K562 (cell line): ENCODE results near the gene VGF. TPM values are rescaled to one million over a fixed set of nuclear protein-coding genes. Genes with fewer than 3 reads are reported as not detected.
A peak's percentile ranks its signal among the peaks of the same experiment; 100 is the strongest.

ENCODE experiments used
- CBX5 ChIP-seq: IDR thresholded peaks from 2 replicates; pipeline ENCODE4 v1.6.1; 2014; ENCODE audit warnings: low read depth, borderline replicate concordance
- CHD4 ChIP-seq: fragments of 200-600 bp; sonication (generic); IDR thresholded peaks from 3 replicates; pipeline ENCODE4 v1.6.1; 2012; ENCODE audit warnings: low read depth, mild to moderate bottlenecking, mixed read lengths, low read length, inconsistent platforms; ENCODE audit not compliant: insufficient read depth, insufficient replicate concordance, poor library complexity, severe bottlenecking
- E2F3 ChIP-seq: fragments of 250-450 bp; sonication (Bioruptor Pico); IDR thresholded peaks from 2 replicates; pipeline ENCODE4 v1.4.0; 2020; ENCODE audit warnings: mild to moderate bottlenecking
- ESRRA ChIP-seq: fragments of 450-650 bp; IDR thresholded peaks from 2 replicates; pipeline ENCODE4 v1.6.1; 2014; ENCODE audit warnings: low read depth, mild to moderate bottlenecking, moderate library complexity, borderline replicate concordance
- GABPB1 ChIP-seq: sonication (generic); formaldehyde crosslinking; IDR thresholded peaks from 2 replicates; pipeline ENCODE4 v1.8.0; 2022; ENCODE audit warnings: mild to moderate bottlenecking, missing genetic modification reagents
- HDAC6 ChIP-seq: IDR thresholded peaks from 2 replicates; pipeline ENCODE4 v1.6.1; 2012; ENCODE audit warnings: low read depth, mild to moderate bottlenecking, control low read depth, inconsistent platforms, low read length, moderate library complexity
- HLTF ChIP-seq: fragments of 450-650 bp; IDR thresholded peaks from 2 replicates; pipeline ENCODE4 v1.6.1; 2016
- LCOR ChIP-seq: sonication (generic); formaldehyde crosslinking; IDR thresholded peaks from 2 replicates; pipeline ENCODE4 v1.8.0; 2022; ENCODE audit warnings: mild to moderate bottlenecking, missing genetic modification reagents
- MTA3 ChIP-seq: fragments of 450-650 bp; formaldehyde crosslinking; IDR thresholded peaks from 2 replicates; pipeline ENCODE4 v1.6.1; 2017; ENCODE audit warnings: mild to moderate bottlenecking, borderline replicate concordance
- POU5F1 ChIP-seq: fragments of 150-350 bp; IDR thresholded peaks from 2 replicates; pipeline ENCODE4 v1.6.1; 2014; ENCODE audit warnings: borderline replicate concordance, low read length, low read depth, mild to moderate bottlenecking; ENCODE audit not compliant: partially characterized antibody
- PRMT5 ChIP-seq: sonication (generic); formaldehyde crosslinking; IDR thresholded peaks from 2 replicates; pipeline ENCODE4 v1.5.0; 2020; ENCODE audit warnings: missing genetic modification reagents
- SMAD2 ChIP-seq: fragments of 150-350 bp; IDR thresholded peaks from 2 replicates; pipeline ENCODE4 v1.6.1; 2014; ENCODE audit warnings: low read depth, mild to moderate bottlenecking, low read length
- SMARCC2 ChIP-seq: fragments of 450-650 bp; IDR thresholded peaks from 2 replicates; pipeline ENCODE4 v1.6.1; 2017; ENCODE audit warnings: antibody characterized with exemption, moderate library complexity, mild to moderate bottlenecking, low read depth
- STAG1 ChIP-seq: sonication (generic); formaldehyde crosslinking; IDR thresholded peaks from 2 replicates; pipeline ENCODE4 v1.5.0; 2020; ENCODE audit warnings: missing genetic modification reagents, borderline replicate concordance
- ZNF140 ChIP-seq: fragments of 250-450 bp; sonication (Bioruptor Pico); IDR thresholded peaks from 2 replicates; pipeline ENCODE4 v1.8.0; 2021; ENCODE audit warnings: moderate library complexity, mild to moderate bottlenecking, inconsistent platforms
- ZNF253 ChIP-seq: fragments of 250-450 bp; sonication (Bioruptor Pico); conservative IDR thresholded peaks from 2 replicates; pipeline ENCODE4 v1.6.1; 2021; ENCODE audit warnings: mild to moderate bottlenecking
- ZNF274 ChIP-seq: IDR thresholded peaks from 2 replicates; pipeline ENCODE4 v1.6.1; 2011; ENCODE audit warnings: low read depth, mild to moderate bottlenecking, low read length, moderate library complexity, borderline replicate concordance
- ZNF436 ChIP-seq: fragments of 250-450, 450-650 bp; sonication (Bioruptor Pico); formaldehyde crosslinking; IDR thresholded peaks from 2 replicates; pipeline ENCODE4 v1.7.0; 2020; ENCODE audit warnings: mild to moderate bottlenecking
- ZNF586 ChIP-seq: fragments of 450-650 bp; formaldehyde crosslinking; conservative IDR thresholded peaks from 2 replicates; pipeline ENCODE4 v1.4.0; 2020; ENCODE audit warnings: mild to moderate bottlenecking, moderate library complexity
- polyA plus RNA-seq, 8 experiments: library from polyadenylated mRNA; depleted of rRNA in 4 of 8; stranded (reverse) in 5 of 8; unstranded in 3 of 8; fragments of >200 nt; fragmentation: Nextera tagmentation in 2 of 8; fragmentation: Illumina TruSeq in 1 of 8; extraction: Ambion mirVana in 2 of 8; extraction: Trizol in 1 of 8; gene quantifications; 2 replicates each; pipeline versions ENCODE4 v1.2.1 to v1.2.3, GENCODE V29; 2011 to 2014; ENCODE audit warnings: inconsistent platforms in 1 of 8, missing spikeins in 1 of 8
- total RNA-seq, 7 experiments: library from RNA; depleted of rRNA in 6 of 7; stranded (reverse); fragments of >200 nt in 6 of 7; fragmentation: Illumina TruSeq in 2 of 7; extraction: Trizol in 2 of 7; gene quantifications; 2 replicates each; pipeline versions ENCODE4 v1.2.1 to v1.2.3, GENCODE V29; 2011 to 2021; ENCODE audit warnings: low replicate concordance in 1 of 7
- TF ChIP-seq, protein P1 (sequence below): sonication (generic); formaldehyde crosslinking; IDR thresholded peaks from 2 replicates; pipeline ENCODE4 v1.8.0; 2022; ENCODE audit warnings: mild to moderate bottlenecking, low read depth, missing genetic modification reagents
- TF ChIP-seq, protein P2 (sequence below), 2 experiments: IDR thresholded peaks in 1 of 2; conservative IDR thresholded peaks in 1 of 2; 2 replicates each; pipeline ENCODE4 v1.6.1; 2016; ENCODE audit warnings: low read depth in 2 of 2, mild to moderate bottlenecking in 1 of 2, missing compliant biosample characterization in 1 of 2, missing genetic modification characterization in 1 of 2, moderate library complexity in 1 of 2
- TF ChIP-seq, protein P3 (sequence below): fragments of 250-450 bp; sonication (Bioruptor Pico); IDR thresholded peaks from 2 replicates; pipeline ENCODE4 v1.8.0; 2021; ENCODE audit warnings: moderate library complexity, mild to moderate bottlenecking, inconsistent platforms
- TF ChIP-seq, protein P4 (sequence below): sonication (generic); formaldehyde crosslinking; IDR thresholded peaks from 2 replicates; pipeline ENCODE4 v1.8.1; 2023; ENCODE audit warnings: mild to moderate bottlenecking, missing genetic modification reagents

Gene VGF
- total and polyA plus RNA-seq, 9 of the 15 experiments (the other 6 are each of a cell fraction or from before 2014, with no cell fraction given), result 0.03 to 5.7 (median 0.34) TPM

DNA sequence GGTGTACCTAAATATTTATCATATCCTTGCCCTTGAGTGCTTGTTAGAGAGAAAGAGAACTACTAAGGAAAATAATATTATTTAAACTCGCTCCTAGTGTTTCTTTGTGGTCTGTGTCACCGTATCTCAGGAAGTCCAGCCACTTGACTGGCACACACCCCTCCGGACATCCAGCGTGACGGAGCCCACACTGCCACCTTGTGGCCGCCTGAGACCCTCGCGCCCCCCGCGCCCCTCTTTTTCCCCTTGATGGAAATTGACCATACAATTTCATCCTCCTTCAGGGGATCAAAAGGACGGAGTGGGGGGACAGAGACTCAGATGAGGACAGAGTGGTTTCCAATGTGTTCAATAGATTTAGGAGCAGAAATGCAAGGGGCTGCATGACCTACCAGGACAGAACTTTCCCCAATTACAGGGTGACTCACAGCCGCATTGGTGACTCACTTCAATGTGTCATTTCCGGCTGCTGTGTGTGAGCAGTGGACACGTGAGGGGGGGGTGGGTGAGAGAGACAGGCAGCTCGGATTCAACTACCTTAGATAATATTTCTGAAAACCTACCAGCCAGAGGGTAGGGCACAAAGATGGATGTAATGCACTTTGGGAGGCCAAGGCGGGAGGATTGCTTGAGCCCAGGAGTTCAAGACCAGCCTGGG, 27.0 kb downstream of the VGF start (continued):
- TF ChIP-seq, protein P1, sequence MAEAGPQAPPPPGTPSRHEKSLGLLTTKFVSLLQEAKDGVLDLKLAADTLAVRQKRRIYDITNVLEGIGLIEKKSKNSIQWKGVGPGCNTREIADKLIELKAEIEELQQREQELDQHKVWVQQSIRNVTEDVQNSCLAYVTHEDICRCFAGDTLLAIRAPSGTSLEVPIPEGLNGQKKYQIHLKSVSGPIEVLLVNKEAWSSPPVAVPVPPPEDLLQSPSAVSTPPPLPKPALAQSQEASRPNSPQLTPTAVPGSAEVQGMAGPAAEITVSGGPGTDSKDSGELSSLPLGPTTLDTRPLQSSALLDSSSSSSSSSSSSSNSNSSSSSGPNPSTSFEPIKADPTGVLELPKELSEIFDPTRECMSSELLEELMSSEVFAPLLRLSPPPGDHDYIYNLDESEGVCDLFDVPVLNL (CRISPR knock-in tag), result no peak
- TF ChIP-seq PRMT5 (no peak), HDAC6 (no peak), POU5F1 (no peak), MTA3 (peak; percentile 94), GABPB1 (peak; percentile 76; the same call in 1 of the 2 replicates), ESRRA (peak; percentile 79), SMAD2 (no peak), HLTF (peak; percentile 91), CHD4 (no peak), ZNF586 (CRISPR knock-in tag) (no peak), ZNF253 (no peak), LCOR (CRISPR knock-in tag) (peak; percentile 93), STAG1 (no peak), ZNF274 (no peak), CBX5 (no peak), E2F3 (CRISPR knock-in tag) (no peak), ZNF436 (CRISPR knock-in tag) (no peak), SMARCC2 (peak; percentile 99), ZNF140 (no peak)
- TF ChIP-seq, protein P2, sequence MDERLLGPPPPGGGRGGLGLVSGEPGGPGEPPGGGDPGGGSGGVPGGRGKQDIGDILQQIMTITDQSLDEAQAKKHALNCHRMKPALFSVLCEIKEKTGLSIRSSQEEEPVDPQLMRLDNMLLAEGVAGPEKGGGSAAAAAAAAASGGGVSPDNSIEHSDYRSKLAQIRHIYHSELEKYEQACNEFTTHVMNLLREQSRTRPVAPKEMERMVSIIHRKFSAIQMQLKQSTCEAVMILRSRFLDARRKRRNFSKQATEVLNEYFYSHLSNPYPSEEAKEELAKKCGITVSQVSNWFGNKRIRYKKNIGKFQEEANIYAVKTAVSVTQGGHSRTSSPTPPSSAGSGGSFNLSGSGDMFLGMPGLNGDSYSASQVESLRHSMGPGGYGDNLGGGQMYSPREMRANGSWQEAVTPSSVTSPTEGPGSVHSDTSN (CRISPR knock-in tag; IDR thresholded peaks at IDR 0.05; ENCODE audit: low read depth), result no peak
- TF ChIP-seq, protein P2 (tag; conservative IDR thresholded peaks at IDR 0.05; ENCODE audit: low read depth), result peak; percentile 61
- TF ChIP-seq, protein P3, sequence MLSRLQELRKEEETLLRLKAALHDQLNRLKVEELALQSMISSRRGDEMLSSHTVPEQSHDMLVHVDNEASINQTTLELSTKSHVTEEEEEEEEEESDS (CRISPR knock-in tag), result no peak
- TF ChIP-seq, protein P4, sequence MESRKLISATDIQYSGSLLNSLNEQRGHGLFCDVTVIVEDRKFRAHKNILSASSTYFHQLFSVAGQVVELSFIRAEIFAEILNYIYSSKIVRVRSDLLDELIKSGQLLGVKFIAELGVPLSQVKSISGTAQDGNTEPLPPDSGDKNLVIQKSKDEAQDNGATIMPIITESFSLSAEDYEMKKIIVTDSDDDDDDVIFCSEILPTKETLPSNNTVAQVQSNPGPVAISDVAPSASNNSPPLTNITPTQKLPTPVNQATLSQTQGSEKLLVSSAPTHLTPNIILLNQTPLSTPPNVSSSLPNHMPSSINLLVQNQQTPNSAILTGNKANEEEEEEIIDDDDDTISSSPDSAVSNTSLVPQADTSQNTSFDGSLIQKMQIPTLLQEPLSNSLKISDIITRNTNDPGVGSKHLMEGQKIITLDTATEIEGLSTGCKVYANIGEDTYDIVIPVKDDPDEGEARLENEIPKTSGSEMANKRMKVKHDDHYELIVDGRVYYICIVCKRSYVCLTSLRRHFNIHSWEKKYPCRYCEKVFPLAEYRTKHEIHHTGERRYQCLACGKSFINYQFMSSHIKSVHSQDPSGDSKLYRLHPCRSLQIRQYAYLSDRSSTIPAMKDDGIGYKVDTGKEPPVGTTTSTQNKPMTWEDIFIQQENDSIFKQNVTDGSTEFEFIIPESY, result 0 out of 2 replicates have a peak, but pooled peaks have one; percentile 44
